ENCODE data around the gene WDR18. TPM values are rescaled to one million over a fixed set of nuclear protein-coding genes. Genes with fewer than 3 reads are reported as not detected.
"Not testable (repeated sequence)": the region's sequence is repeated elsewhere in the genome, so short reads cannot be mapped to it uniquely, and the experiment has no call there.

WDR18 gene
- total RNA-seq, 1 experiment from 2014 or later = 124 TPM

GRCh38 chr19:1020868-1021425, 36.8 kb downstream of the WDR18 start, which contains the start of gene TMEM259:
TMEM259 (minus strand) TSS chr19:1021123; CDS start chr19:1020996, 127 bp downstream.
- Histone ChIP-seq H3K9me2 (ENCODE audit: insufficient read depth) (no peaks in the 10 kb centered on the region), H3K36me3 (ENCODE audit: control insufficient read depth in 1 of 2, insufficient read depth in 2 of 2, low read length in 2 of 2) (peaks cover 0 to 13% of the 10 kb centered on the region in 2 experiments; a peak in 2 of 4 replicates), H3K4me2 (ENCODE audit: low read length) (peak within 1 kb of the TSS; percentile 99), H3K27ac (ENCODE audit: low read depth, low read length) (peak within 1 kb of the TSS; percentile 86), H4K20me1 (ENCODE audit: insufficient read depth) (no peaks in the 10 kb centered on the region; the same call in 1 of the 2 replicates), H3K4me3 (replicated peaks in 1 of 2; ENCODE audit: low read depth in 1 of 2, low read length in 2 of 2) (peak within 1 kb of the TSS; percentile 94 to 97), H3K9me3 (ENCODE audit: control insufficient read depth in 1 of 2, insufficient read depth in 1 of 2, low read depth in 1 of 2, low read length in 2 of 2) (no peaks in the 10 kb centered on the region), H3K27me3 (ENCODE audit: insufficient read depth, low read length) (no peaks in the 10 kb centered on the region), H3K4me1 (ENCODE audit: control insufficient read depth in 1 of 2, insufficient read depth in 2 of 2, low read length in 2 of 2) (peaks cover 50 to 62% of the 10 kb centered on the region in 2 experiments), H3K9ac (ENCODE audit: low read length) (peak within 1 kb of the TSS; percentile 99), H3K79me2 (ENCODE audit: insufficient read depth, low read length) (peaks cover 50% of the 10 kb centered on the region), H2AFZ (ENCODE audit: low read depth, low read length, poor library complexity, severe bottlenecking) (no peak within 1 kb of the TSS)
- ChIA-PET POLR2A (interaction anchor here (0.9 to 2.3 kb wide), 8 partner anchors 20 to 254 kb away, joined by 4 to 34 read pairs (median 5); partner anchors contain the start of genes ABCA7, ARHGAP45, CIRBP and FAM174C), CTCF (interaction anchor here (1.2 kb wide), 1 partner anchor 21 kb away, joined by 4 read pairs; no protein-coding TSS in a partner anchor), RAD21 (ENCODE audit: low non-redundant PET in 1 of 2, low total read pairs in 2 of 2, uncharacterized antibody in 2 of 2, unreplicated experiment in 2 of 2) (no interaction called here)
- intact Hi-C loops (cut with micrococcal nuclease) = loop anchor here (1.0 to 10.0 kb wide), 2 partner anchors 224 kb away; partner anchors contain the start of genes ATP5F1D, MIDN and PTBP1
- DNase-seq (ENCODE audit: low read depth, low spot score) (peak; percentile 93), ATAC-seq (peak; percentile 82)
- TF ChIP-seq ZBTB33 (IDR thresholded peaks at IDR 0.05; ENCODE audit: extremely low read depth, insufficient replicate concordance, low read length) (peak; percentile 58), ZNF274 (IDR thresholded peaks at IDR 0.05; ENCODE audit: low read depth, low read length) (no peak), EGR1 (IDR thresholded peaks at IDR 0.05; ENCODE audit: low read depth) (no peak), POLR2AphosphoS5 (IDR thresholded peaks at IDR 0.05; ENCODE audit: low read depth, low read length) (peak; percentile 75), MAX (IDR thresholded peaks at IDR 0.05) (peak; percentile 58), ZFX (IDR thresholded peaks at IDR 0.05) (peak; percentile 90; the same call in 1 of the 2 replicates), YY1 (IDR thresholded peaks at IDR 0.05; ENCODE audit: extremely low read depth, insufficient replicate concordance, low read depth, low read length) (peak; percentile 96)
- BruUV-seq (replicated peaks) = no TSS peak

GRCh38 chr19:1023883-1024188, 39.7 kb downstream of the WDR18 start:
- H3K27me3 ChIP-seq (ENCODE audit: insufficient read depth, low read length); H4K20me1 ChIP-seq (ENCODE audit: insufficient read depth); BruUV-seq (replicated peaks); H3K9me2 ChIP-seq (ENCODE audit: insufficient read depth); DNase-seq (ENCODE audit: low read depth, low spot score); H3K9ac ChIP-seq (ENCODE audit: low read length); H3K27ac ChIP-seq (ENCODE audit: low read depth, low read length); H2AFZ ChIP-seq (ENCODE audit: low read depth, low read length, poor library complexity, severe bottlenecking); CTCF ChIA-PET; H3K4me2 ChIP-seq (ENCODE audit: low read length); RAD21 ChIA-PET (ENCODE audit: low non-redundant PET in 1 of 2, low total read pairs in 2 of 2, uncharacterized antibody in 2 of 2, unreplicated experiment in 2 of 2); ATAC-seq; H3K4me3 ChIP-seq (replicated peaks in 1 of 2; ENCODE audit: low read depth in 1 of 2, low read length in 2 of 2); H3K36me3 ChIP-seq (ENCODE audit: control insufficient read depth in 1 of 2, insufficient read depth in 2 of 2, low read length in 2 of 2); H3K9me3 ChIP-seq (ENCODE audit: control insufficient read depth in 1 of 2, insufficient read depth in 1 of 2, low read depth in 1 of 2, low read length in 2 of 2): not testable (repeated sequence)
- peaks cover 40% of the 10 kb centered on the region for H3K79me2 ChIP-seq (ENCODE audit: insufficient read depth, low read length)
- H3K4me1 ChIP-seq (ENCODE audit: control insufficient read depth in 1 of 2, insufficient read depth in 2 of 2, low read length in 2 of 2) = peaks cover 31 to 51% of the 10 kb centered on the region in 2 experiments
- POLR2A ChIA-PET = interaction anchor here (7.3 kb wide), 1 partner anchor 17 kb away, joined by 85 read pairs; the partner anchor contains the start of gene ABCA7
- intact Hi-C loops (cut with micrococcal nuclease) = loop anchor here (10.0 kb wide), 1 partner anchor 221 kb away; the partner anchor contains the start of genes ATP5F1D and MIDN

GRCh38 chr19:1025080-1025479, 40.9 kb downstream of the WDR18 start:
- peak overlapping the region; percentile 99; the same call in 1 of the 2 replicates for H3K27ac ChIP-seq (ENCODE audit: low read depth, low read length)
- POLR2A ChIA-PET = interaction anchor here (1.0 to 7.3 kb wide), 4 partner anchors 16 to 78 kb away, joined by 3 to 85 read pairs (median 6); partner anchors contain the start of genes ABCA7 and WDR18
- ATAC-seq; H3K36me3 ChIP-seq (ENCODE audit: control insufficient read depth in 1 of 2, insufficient read depth in 2 of 2, low read length in 2 of 2); BruUV-seq (replicated peaks); H3K27me3 ChIP-seq (ENCODE audit: insufficient read depth, low read length); H3K4me3 ChIP-seq (replicated peaks in 1 of 2; ENCODE audit: low read depth in 1 of 2, low read length in 2 of 2); H4K20me1 ChIP-seq (ENCODE audit: insufficient read depth); H3K9ac ChIP-seq (ENCODE audit: low read length); DNase-seq (ENCODE audit: low read depth, low spot score); CTCF ChIA-PET; H2AFZ ChIP-seq (ENCODE audit: low read depth, low read length, poor library complexity, severe bottlenecking); H3K9me3 ChIP-seq (ENCODE audit: control insufficient read depth in 1 of 2, insufficient read depth in 1 of 2, low read depth in 1 of 2, low read length in 2 of 2); H3K9me2 ChIP-seq (ENCODE audit: insufficient read depth): not testable (repeated sequence)
- H3K4me1 ChIP-seq (ENCODE audit: control insufficient read depth in 1 of 2, insufficient read depth in 2 of 2, low read length in 2 of 2) = peaks cover 29 to 49% of the 10 kb centered on the region in 2 experiments
- peak overlapping the region; percentile 96; the same call in 1 of the 2 replicates for H3K4me2 ChIP-seq (ENCODE audit: low read length)
- RAD21 ChIA-PET (ENCODE audit: low non-redundant PET in 1 of 2, low total read pairs in 2 of 2, uncharacterized antibody in 2 of 2, unreplicated experiment in 2 of 2) = interaction anchor here in 1 of 2 experiments (0.9 kb wide), 1 partner anchor 15 kb away, joined by 4 read pairs; the partner anchor contains the start of gene ABCA7
- peaks cover 40% of the 10 kb centered on the region for H3K79me2 ChIP-seq (ENCODE audit: insufficient read depth, low read length)
- intact Hi-C loops (cut with micrococcal nuclease) = loop anchor here (5.0 to 10.0 kb wide), 2 partner anchors 77 to 220 kb away; partner anchors contain the start of genes ATP5F1D, GPX4 and MIDN

Data from HCT116 (cell line).